ENCODE measurements around the gene PTPRS.
"Not testable (repeated sequence)": the region's sequence is repeated elsewhere in the genome, so short reads cannot be mapped to it uniquely, and the experiment has no call there.

PTPRS gene

GRCh38 chr19:5332501-5332900 is 8.1 kb downstream of the PTPRS start:
- Histone ChIP-seq H3K79me2 (ENCODE audit: control insufficient read depth, insufficient read depth, low read length, unreplicated experiment) (no peaks in the 10 kb centered on the region), H2AFZ (ENCODE audit: low read length, unreplicated experiment) (no peak overlapping the region), H3K36me3 (ENCODE audit: insufficient read depth, low read length) (no peaks in the 10 kb centered on the region), H3K4me1 (ENCODE audit: control insufficient read depth, insufficient read depth, low read length, unreplicated experiment) (no peaks in the 10 kb centered on the region), H3K4me3 (ENCODE audit: low read depth, low read length) (no peak overlapping the region), H3K27me3 (ENCODE audit: insufficient read depth, low read length) (peaks cover 16% of the 10 kb centered on the region), H3K27ac (ENCODE audit: low read depth, low read length) (no peak overlapping the region)

GRCh38 chr19:5331790-5332189 is 8.8 kb downstream of the PTPRS start:
- Histone ChIP-seq H3K27me3 (ENCODE audit: insufficient read depth, low read length) (peaks cover 9% of the 10 kb centered on the region), H3K4me1 (ENCODE audit: control insufficient read depth, insufficient read depth, low read length, unreplicated experiment) (no peaks in the 10 kb centered on the region), H3K4me3 (ENCODE audit: low read depth, low read length) (no peak overlapping the region), H3K27ac (ENCODE audit: low read depth, low read length) (no peak overlapping the region), H2AFZ (ENCODE audit: low read length, unreplicated experiment) (no peak overlapping the region), H3K36me3 (ENCODE audit: insufficient read depth, low read length) (no peaks in the 10 kb centered on the region), H3K79me2 (ENCODE audit: control insufficient read depth, insufficient read depth, low read length, unreplicated experiment) (no peaks in the 10 kb centered on the region)

- H3K4me1 ChIP-seq (ENCODE audit: control insufficient read depth, insufficient read depth, low read length, unreplicated experiment) = no peaks in the 10 kb centered on the region
- H3K79me2 ChIP-seq (ENCODE audit: control insufficient read depth, insufficient read depth, low read length, unreplicated experiment) = no peaks in the 10 kb centered on the region
- H3K36me3 ChIP-seq (ENCODE audit: insufficient read depth, low read length) = no peaks in the 10 kb centered on the region
- no peak overlapping the region for H2AFZ ChIP-seq (ENCODE audit: low read length, unreplicated experiment)
- H3K27ac ChIP-seq (ENCODE audit: low read depth, low read length) = no peak overlapping the region
- H3K4me3 ChIP-seq (ENCODE audit: low read depth, low read length) = no peak overlapping the region
- 0 out of 2 replicates have a peak, but pooled peaks cover 3% of the 10 kb centered on the region for H3K27me3 ChIP-seq (ENCODE audit: insufficient read depth, low read length)
Measured at GRCh38 chr19:5330307-5330720, 10.3 kb downstream of the PTPRS start.

GRCh38 chr19:5329141-5329540 is 11.5 kb downstream of the PTPRS start:
- no peaks in the 10 kb centered on the region for H3K4me1 ChIP-seq (ENCODE audit: control insufficient read depth, insufficient read depth, low read length, unreplicated experiment)
- H3K27me3 ChIP-seq (ENCODE audit: insufficient read depth, low read length) = no peaks in the 10 kb centered on the region
- H2AFZ ChIP-seq (ENCODE audit: low read length, unreplicated experiment) = no peak overlapping the region
- no peaks in the 10 kb centered on the region for H3K36me3 ChIP-seq (ENCODE audit: insufficient read depth, low read length)
- no peak overlapping the region for H3K4me3 ChIP-seq (ENCODE audit: low read depth, low read length)
- no peak overlapping the region for H3K27ac ChIP-seq (ENCODE audit: low read depth, low read length)
- no peaks in the 10 kb centered on the region for H3K79me2 ChIP-seq (ENCODE audit: control insufficient read depth, insufficient read depth, low read length, unreplicated experiment)

GRCh38 chr19:5328407-5328806 is 12.2 kb downstream of the PTPRS start:
- H3K79me2 ChIP-seq (ENCODE audit: control insufficient read depth, insufficient read depth, low read length, unreplicated experiment); H3K36me3 ChIP-seq (ENCODE audit: insufficient read depth, low read length); H3K4me3 ChIP-seq (ENCODE audit: low read depth, low read length): not testable (repeated sequence)

GRCh38 chr19:5326986-5327623 is 13.5 kb downstream of the PTPRS start:
- no peak overlapping the region for H3K4me3 ChIP-seq (ENCODE audit: low read depth, low read length)
- H3K4me1 ChIP-seq (ENCODE audit: control insufficient read depth, insufficient read depth, low read length, unreplicated experiment) = no peaks in the 10 kb centered on the region
- no peaks in the 10 kb centered on the region for H3K79me2 ChIP-seq (ENCODE audit: control insufficient read depth, insufficient read depth, low read length, unreplicated experiment)
- no peak overlapping the region for H3K27ac ChIP-seq (ENCODE audit: low read depth, low read length)
- no peak overlapping the region for H2AFZ ChIP-seq (ENCODE audit: low read length, unreplicated experiment)
- H3K36me3 ChIP-seq (ENCODE audit: insufficient read depth, low read length) = no peaks in the 10 kb centered on the region
- H3K27me3 ChIP-seq (ENCODE audit: insufficient read depth, low read length) = no peaks in the 10 kb centered on the region

More at GRCh38 chr19:5328407-5328806, 12.2 kb downstream of the PTPRS start:
- not testable (repeated sequence) for H3K27ac ChIP-seq (ENCODE audit: low read depth, low read length); H3K4me1 ChIP-seq (ENCODE audit: control insufficient read depth, insufficient read depth, low read length, unreplicated experiment); H3K27me3 ChIP-seq (ENCODE audit: insufficient read depth, low read length); H2AFZ ChIP-seq (ENCODE audit: low read length, unreplicated experiment)

- Histone ChIP-seq H3K27me3 (ENCODE audit: insufficient read depth, low read length) (no peaks in the 10 kb centered on the region), H3K36me3 (ENCODE audit: insufficient read depth, low read length) (no peaks in the 10 kb centered on the region), H3K79me2 (ENCODE audit: control insufficient read depth, insufficient read depth, low read length, unreplicated experiment) (no peaks in the 10 kb centered on the region), H3K4me1 (ENCODE audit: control insufficient read depth, insufficient read depth, low read length, unreplicated experiment) (no peaks in the 10 kb centered on the region), H3K27ac (ENCODE audit: low read depth, low read length) (no peak overlapping the region), H3K4me3 (ENCODE audit: low read depth, low read length) (no peak overlapping the region), H2AFZ (ENCODE audit: low read length, unreplicated experiment) (no peak overlapping the region)
Measured at GRCh38 chr19:5326545-5326944, 14.1 kb downstream of the PTPRS start.

GRCh38 chr19:5324947-5325346 is 15.7 kb downstream of the PTPRS start:
- H3K27me3 ChIP-seq (ENCODE audit: insufficient read depth, low read length) = no peaks in the 10 kb centered on the region
- H3K4me3 ChIP-seq (ENCODE audit: low read depth, low read length) = no peak overlapping the region
- H2AFZ ChIP-seq (ENCODE audit: low read length, unreplicated experiment) = no peak overlapping the region
- H3K79me2 ChIP-seq (ENCODE audit: control insufficient read depth, insufficient read depth, low read length, unreplicated experiment) = no peaks in the 10 kb centered on the region
- no peaks in the 10 kb centered on the region for H3K36me3 ChIP-seq (ENCODE audit: insufficient read depth, low read length)
- H3K4me1 ChIP-seq (ENCODE audit: control insufficient read depth, insufficient read depth, low read length, unreplicated experiment) = no peaks in the 10 kb centered on the region
- no peak overlapping the region for H3K27ac ChIP-seq (ENCODE audit: low read depth, low read length)

GRCh38 chr19:5323475-5323811 is 17.2 kb downstream of the PTPRS start:
- no peaks in the 10 kb centered on the region for H3K79me2 ChIP-seq (ENCODE audit: control insufficient read depth, insufficient read depth, low read length, unreplicated experiment)
- no peaks in the 10 kb centered on the region for H3K36me3 ChIP-seq (ENCODE audit: insufficient read depth, low read length)
- no peak overlapping the region for H3K27ac ChIP-seq (ENCODE audit: low read depth, low read length)
- H3K4me1 ChIP-seq (ENCODE audit: control insufficient read depth, insufficient read depth, low read length, unreplicated experiment) = no peaks in the 10 kb centered on the region
- no peak overlapping the region for H2AFZ ChIP-seq (ENCODE audit: low read length, unreplicated experiment)
- H3K27me3 ChIP-seq (ENCODE audit: insufficient read depth, low read length) = no peaks in the 10 kb centered on the region
- no peak overlapping the region for H3K4me3 ChIP-seq (ENCODE audit: low read depth, low read length)

- no peaks in the 10 kb centered on the region for H3K79me2 ChIP-seq (ENCODE audit: control insufficient read depth, insufficient read depth, low read length, unreplicated experiment)
- H3K27me3 ChIP-seq (ENCODE audit: insufficient read depth, low read length) = no peaks in the 10 kb centered on the region
- H3K27ac ChIP-seq (ENCODE audit: low read depth, low read length) = no peak overlapping the region
- no peak overlapping the region for H3K4me3 ChIP-seq (ENCODE audit: low read depth, low read length)
- H2AFZ ChIP-seq (ENCODE audit: low read length, unreplicated experiment) = no peak overlapping the region
- no peaks in the 10 kb centered on the region for H3K36me3 ChIP-seq (ENCODE audit: insufficient read depth, low read length)
- H3K4me1 ChIP-seq (ENCODE audit: control insufficient read depth, insufficient read depth, low read length, unreplicated experiment) = no peaks in the 10 kb centered on the region
Measured at GRCh38 chr19:5321851-5322681, 18.5 kb downstream of the PTPRS start.

GRCh38 chr19:5321066-5321642 is 19.5 kb downstream of the PTPRS start:
- no peaks in the 10 kb centered on the region for H3K79me2 ChIP-seq (ENCODE audit: control insufficient read depth, insufficient read depth, low read length, unreplicated experiment)
- H3K27me3 ChIP-seq (ENCODE audit: insufficient read depth, low read length) = no peaks in the 10 kb centered on the region
- no peaks in the 10 kb centered on the region for H3K36me3 ChIP-seq (ENCODE audit: insufficient read depth, low read length)
- H2AFZ ChIP-seq (ENCODE audit: low read length, unreplicated experiment) = no peak overlapping the region
- no peak overlapping the region for H3K4me3 ChIP-seq (ENCODE audit: low read depth, low read length)
- H3K4me1 ChIP-seq (ENCODE audit: control insufficient read depth, insufficient read depth, low read length, unreplicated experiment) = no peaks in the 10 kb centered on the region
- no peak overlapping the region for H3K27ac ChIP-seq (ENCODE audit: low read depth, low read length)
